Astrocyte (in vitro differentiated cells and primary cell): Measurements from ENCODE around the gene PIK3R1.

Source experiments
- EZH2 ChIP-seq: IDR thresholded peaks from 2 replicates; pipeline ENCODE4 v1.6.1; 2012; ENCODE audit warnings: mild to moderate bottlenecking, low read length, inconsistent platforms; ENCODE audit not compliant: insufficient read depth
- TF ChIP-seq, protein P1 (sequence below): IDR thresholded peaks from 2 replicates; pipeline ENCODE4 v1.5.1; 2011; ENCODE audit warnings: low read depth, mild to moderate bottlenecking, inconsistent platforms, low read length, moderate library complexity; ENCODE audit not compliant: insufficient read depth

DNA sequence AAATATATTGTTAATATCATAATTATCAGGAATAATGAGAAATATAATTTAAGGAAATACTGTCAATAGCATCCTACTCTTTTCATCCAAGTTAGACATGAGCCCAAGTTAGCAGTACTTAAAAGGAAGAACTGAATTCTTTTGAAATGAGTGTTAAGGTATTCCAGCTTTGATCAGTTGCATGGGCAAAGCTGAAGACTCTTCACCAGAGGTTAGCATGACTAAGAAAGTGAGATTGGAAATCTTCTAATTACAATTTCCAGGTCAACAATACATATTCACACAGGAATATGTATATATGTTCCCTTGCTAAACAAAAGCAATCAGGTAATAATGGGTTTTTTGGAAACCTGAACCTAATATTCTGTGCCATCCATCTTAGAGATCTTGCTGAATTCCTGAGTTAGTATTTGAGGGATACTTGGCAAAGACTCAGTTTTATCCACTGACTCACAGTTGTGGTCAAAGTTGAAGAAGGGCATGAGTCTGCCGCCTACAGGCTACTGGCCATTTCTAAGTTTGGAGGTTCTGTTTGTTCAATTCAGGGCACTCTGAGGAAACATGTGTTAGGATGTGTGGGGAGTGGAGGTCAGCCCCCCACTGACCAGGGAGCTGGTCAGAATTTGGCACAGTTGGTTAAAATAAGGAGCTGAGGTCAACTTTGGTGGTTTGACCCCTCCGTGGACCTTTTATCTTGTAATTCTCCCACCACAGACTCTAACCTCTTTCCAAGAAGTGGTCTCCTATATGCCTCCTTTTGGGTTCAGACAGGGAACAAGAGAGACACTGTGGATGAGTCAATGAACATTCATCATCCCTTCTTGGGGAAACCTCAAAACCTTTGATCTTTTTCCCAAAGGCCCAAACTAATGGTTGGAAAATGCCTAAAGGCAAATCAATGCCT lies 118.3 kb downstream of the PIK3R1 start:
- TF ChIP-seq, protein P1, sequence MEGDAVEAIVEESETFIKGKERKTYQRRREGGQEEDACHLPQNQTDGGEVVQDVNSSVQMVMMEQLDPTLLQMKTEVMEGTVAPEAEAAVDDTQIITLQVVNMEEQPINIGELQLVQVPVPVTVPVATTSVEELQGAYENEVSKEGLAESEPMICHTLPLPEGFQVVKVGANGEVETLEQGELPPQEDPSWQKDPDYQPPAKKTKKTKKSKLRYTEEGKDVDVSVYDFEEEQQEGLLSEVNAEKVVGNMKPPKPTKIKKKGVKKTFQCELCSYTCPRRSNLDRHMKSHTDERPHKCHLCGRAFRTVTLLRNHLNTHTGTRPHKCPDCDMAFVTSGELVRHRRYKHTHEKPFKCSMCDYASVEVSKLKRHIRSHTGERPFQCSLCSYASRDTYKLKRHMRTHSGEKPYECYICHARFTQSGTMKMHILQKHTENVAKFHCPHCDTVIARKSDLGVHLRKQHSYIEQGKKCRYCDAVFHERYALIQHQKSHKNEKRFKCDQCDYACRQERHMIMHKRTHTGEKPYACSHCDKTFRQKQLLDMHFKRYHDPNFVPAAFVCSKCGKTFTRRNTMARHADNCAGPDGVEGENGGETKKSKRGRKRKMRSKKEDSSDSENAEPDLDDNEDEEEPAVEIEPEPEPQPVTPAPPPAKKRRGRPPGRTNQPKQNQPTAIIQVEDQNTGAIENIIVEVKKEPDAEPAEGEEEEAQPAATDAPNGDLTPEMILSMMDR, result peak; percentile 39
- TF ChIP-seq EZH2, result no peak
